Measurements from ENCODE around the gene PLCXD3. TPM values are rescaled to one million over a fixed set of nuclear protein-coding genes. Genes with fewer than 3 reads are reported as not detected.

Gene PLCXD3
- polyA plus RNA-seq, 1 of the 3 experiments (the other 2 are of a cell fraction) = 0.15 TPM

GRCh38 chr5:41263335-41263734 lies 247.1 kb downstream of the PLCXD3 start (continued):
- no peak for TF ChIP-seq TAF1 (IDR thresholded peaks at IDR 0.05; ENCODE audit: borderline replicate concordance, low read depth, low read length)
- TF ChIP-seq USF1 (IDR thresholded peaks at IDR 0.05; ENCODE audit: borderline replicate concordance, low read depth) = no peak
- TF ChIP-seq ELF1 (IDR thresholded peaks at IDR 0.05) = no peak
- no peak for TF ChIP-seq TCF12 (IDR thresholded peaks at IDR 0.05)
- no peak for TF ChIP-seq FOXJ3 (CRISPR knock-in tag; IDR thresholded peaks at IDR 0.05)
- no peak for TF ChIP-seq TEAD4 (IDR thresholded peaks at IDR 0.05; ENCODE audit: borderline replicate concordance, insufficient read depth)

All from SK-N-SH (cell line).